NCI-H146 treated with DMSO at 0.1 percent for 48 hours (cell line): ENCODE data around the gene NDUFS6.
"Not testable (repeated sequence)": the region's sequence is repeated elsewhere in the genome, so short reads cannot be mapped to it uniquely, and the experiment has no call there.

Experiments used
- DNase-seq: peaks from one replicate; lab custom pipeline; 2025; ENCODE audit not compliant: unreplicated experiment; lab: John Stamatoyannopoulos, UW

The NDUFS6 gene

DNA sequence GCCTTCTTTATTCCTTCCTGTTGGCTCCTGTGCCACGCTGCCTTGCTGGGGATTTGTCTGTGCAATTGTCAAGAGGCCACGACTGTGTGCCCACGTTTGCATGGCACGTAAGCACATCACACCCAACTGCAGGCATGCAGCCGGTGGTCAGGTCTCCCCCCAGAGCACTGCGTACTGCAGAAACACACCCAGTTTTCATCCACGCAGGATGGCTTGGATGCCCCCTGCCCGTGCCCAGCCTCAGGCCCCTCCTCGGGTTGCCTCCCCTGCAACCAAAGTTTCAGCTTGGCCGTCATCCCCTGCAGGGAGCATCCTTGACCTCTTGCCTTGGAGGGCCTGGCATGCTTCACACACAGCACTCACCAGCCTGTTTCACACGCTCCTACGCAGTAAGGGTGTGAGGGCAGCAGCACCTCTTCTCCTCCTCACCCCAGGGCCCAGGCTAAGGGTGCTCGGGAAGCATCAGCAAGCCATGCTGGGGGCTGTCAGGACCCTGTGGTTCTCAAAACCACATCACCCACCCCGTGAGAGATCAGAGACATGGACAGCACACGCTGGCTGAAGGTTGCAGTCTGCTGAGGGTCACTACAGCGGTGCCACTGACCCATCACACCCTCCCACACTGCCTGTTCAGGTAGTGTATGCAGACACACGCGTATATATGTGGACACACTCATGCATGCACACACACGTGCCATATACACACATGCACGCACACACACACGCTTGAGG lies 4.7 kb upstream of the NDUFS6 start:
- DNase-seq: no peak

- DNase-seq: no peak
Measured at GRCh38 chr5:1797103-1797800, 4.0 kb upstream of the NDUFS6 start.

- DNase-seq: no peak
Measured at GRCh38 chr5:1797855-1798254, 3.4 kb upstream of the NDUFS6 start.

GRCh38 chr5:1798589-1798988 lies 2.6 kb upstream of the NDUFS6 start:
- not testable (repeated sequence) for DNase-seq

- no peak for DNase-seq
Measured at GRCh38 chr5:1799110-1799601, 2.1 kb upstream of the NDUFS6 start.

GRCh38 chr5:1799602-1800471 lies 1.4 kb upstream of the NDUFS6 start, which contains the start of gene MRPL36:
Gene MRPL36 (minus strand): TSS chr5:1799837. CDS start chr5:1798935, 902 bp downstream.
- peak; percentile 70 for DNase-seq

DNA sequence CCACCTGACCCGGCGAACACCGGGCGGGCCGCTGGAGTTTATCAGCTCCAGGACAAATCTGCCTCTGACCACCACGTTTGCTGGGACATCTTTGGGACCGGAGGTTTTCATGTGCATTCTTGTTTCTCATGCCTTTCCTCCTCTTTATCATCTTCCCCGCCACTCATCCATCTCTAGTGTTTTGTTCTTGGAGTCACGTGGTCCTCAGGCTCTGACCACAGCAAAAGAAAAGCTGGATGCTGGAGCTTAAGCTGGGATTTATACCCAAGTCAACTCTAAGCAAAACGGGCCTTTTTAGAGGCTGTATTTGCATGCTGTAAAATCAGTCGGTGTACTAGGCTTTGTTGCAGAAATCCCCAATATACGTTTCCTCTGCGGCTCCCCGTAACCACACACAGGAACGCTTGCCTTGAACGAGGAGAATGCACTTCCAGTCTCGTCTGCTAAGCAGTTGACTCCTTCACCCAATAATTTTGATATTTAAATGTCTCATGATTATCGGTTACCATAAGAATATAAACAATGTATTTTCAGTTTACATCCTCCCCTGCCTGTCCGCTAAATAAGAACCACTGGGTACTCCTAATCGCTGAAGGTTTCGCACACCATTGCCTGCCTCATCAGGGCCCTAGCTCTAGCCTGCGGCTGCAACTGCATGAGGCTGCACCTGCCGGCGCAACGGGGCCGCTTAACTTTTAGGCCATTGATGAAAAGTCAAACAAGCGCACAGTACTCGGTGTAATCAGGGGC lies 560 bp upstream of the NDUFS6 start:
- DNase-seq: peak; percentile 78

- no peak for DNase-seq
Measured at GRCh38 chr5:1801967-1802295, 724 bp downstream of the NDUFS6 start.

GRCh38 chr5:1803192-1803591 lies 2.0 kb downstream of the NDUFS6 start:
- DNase-seq: no peak

GRCh38 chr5:1804001-1804690 lies 2.9 kb downstream of the NDUFS6 start:
- no peak for DNase-seq

GRCh38 chr5:1805326-1805725 lies 4.1 kb downstream of the NDUFS6 start:
- DNase-seq: no peak

DNA sequence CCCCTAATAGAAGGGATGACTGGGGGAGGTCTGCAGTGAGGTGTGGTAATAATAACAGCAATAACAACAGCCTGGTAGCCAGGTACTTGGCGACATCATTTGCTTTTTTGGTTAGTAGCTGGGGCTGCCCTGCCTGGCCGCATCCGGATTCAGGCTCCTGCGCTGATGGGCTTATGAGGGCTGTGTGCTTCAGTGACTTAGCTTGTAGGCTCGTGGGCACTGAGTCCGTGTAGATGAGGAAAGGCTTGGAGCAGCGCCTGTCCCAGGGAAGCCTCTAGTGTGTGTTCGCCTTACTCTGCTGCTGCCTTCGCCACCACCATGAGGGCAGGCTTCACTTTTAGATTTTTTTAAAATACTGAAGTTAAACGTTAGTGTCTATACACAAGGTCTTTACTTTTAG lies 4.5 kb downstream of the NDUFS6 start:
- DNase-seq: no peak

GRCh38 chr5:1806199-1806598 lies 5.0 kb downstream of the NDUFS6 start:
- DNase-seq: no peak

GRCh38 chr5:1806974-1807373 lies 5.8 kb downstream of the NDUFS6 start:
- DNase-seq: no peak

DNA sequence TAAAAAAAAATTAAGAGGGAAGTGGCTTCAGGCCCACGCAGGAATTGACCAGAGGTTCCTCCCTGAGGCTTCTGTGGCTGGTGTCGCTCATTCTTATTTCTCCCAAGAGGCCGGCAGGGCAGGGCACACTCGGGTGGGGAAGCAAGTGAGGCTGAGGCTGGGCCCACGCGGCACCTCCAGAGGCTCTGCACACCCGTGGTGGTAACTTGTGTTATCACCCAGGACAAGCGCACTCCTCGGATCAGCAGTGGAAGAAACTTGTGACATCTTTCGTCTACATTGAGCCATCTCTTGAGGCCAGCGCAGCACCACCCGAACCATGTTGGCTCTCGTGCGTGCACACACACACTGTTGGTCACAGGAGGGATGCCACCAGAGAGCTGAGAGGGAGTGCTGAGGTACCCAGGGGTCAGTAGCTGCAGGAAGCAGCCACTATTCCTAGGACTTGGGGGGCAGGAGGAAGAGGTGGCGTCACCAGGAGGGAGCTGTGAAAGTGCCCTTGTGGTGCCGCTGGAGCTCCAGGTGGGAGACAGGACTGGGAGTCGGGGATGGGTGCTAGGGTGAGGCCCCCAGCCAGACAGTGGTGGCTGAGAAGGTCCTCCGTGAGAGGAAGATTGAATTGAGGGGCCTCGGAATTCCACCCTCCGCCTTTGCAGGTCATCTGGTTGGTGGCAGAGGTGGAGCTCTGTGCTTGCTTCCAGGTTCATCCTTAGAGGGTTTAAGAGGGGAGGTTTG lies 6.4 kb downstream of the NDUFS6 start:
- no peak for DNase-seq

- no peak for DNase-seq
Measured at GRCh38 chr5:1808439-1808838, 7.2 kb downstream of the NDUFS6 start.

GRCh38 chr5:1809416-1810035 lies 8.3 kb downstream of the NDUFS6 start:
- DNase-seq: no peak

DNA sequence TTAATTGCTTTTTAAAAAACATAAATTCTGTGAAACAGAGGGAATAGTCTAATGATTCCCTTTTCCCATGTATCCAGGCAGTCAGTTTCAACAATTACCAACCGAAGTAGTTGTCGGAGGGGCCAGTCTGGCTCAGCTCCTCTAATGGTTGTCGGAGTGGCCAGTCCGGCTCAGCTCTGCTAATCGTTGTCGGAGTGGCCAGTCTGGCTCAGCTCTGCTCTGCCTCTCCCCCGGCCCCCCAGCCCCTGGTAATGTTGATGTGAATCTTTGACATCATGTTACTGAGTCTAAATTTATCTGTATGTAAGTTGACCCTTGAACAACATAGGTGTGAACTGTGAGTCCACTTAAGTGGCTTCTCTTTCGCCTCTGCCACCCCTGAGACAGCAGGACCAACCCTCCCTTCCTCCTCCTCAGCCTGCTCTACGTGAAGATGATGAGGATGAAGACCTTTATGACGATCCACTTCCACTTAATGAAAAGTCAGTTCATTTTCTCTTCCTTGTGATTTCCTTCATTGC lies 9.4 kb downstream of the NDUFS6 start:
- no peak for DNase-seq
